Inflammatory macrophage treated with lipopolysaccharide for 4 hours (primary cell): ENCODE measurements around the gene TCEA2.
A peak's percentile ranks its signal among the peaks of the same experiment; 100 is the strongest.

Experiments
- DNase-seq: peaks from one replicate; pipeline ENCODE4 v3.0.0-alpha.2; 2020

TCEA2 gene

DNA sequence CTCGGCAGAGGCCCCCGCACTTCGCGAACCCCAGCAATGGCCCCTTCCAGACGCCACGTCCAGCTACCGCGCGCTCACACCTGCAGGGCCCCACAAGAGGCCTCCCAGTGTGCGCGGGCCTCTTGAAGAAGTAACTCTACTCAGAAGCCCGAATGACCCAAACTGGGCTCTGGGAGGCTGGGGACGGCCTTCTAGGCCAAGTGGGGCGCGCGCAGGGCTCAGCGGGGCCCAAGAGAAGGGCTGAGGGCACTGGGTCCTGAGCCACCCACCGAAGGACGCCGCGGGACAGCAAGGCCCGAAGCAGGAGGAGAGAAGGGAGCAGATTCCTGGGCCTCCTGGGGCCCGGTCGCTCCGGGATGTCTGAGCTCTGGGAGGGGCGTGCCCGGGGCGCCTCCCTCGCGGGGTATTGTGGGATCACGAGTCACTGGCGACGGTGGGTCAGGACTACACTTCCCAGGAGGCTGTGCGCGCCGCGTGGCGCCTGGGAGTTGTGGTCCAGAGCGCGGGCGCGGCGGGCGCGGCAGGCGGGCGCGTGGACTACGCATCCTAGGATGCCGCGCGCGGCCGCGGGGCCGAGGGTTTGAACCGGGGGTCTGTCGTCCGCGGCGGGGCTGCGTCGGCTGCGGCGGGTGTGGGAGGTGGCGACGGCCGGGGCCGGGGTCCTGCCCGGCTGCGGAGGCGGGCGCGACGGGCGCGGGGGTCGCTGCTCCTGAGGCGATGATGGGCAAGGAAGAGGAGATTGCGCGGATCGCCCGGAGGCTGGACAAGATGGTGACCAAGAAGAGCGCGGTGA, at the start of gene TCEA2:
Gene TCEA2 (plus strand): TSS at position 603 of the 793 bp plus-strand sequence. CDS start 115 bp downstream, at position 718.
- DNase-seq = peak; percentile 94

DNA sequence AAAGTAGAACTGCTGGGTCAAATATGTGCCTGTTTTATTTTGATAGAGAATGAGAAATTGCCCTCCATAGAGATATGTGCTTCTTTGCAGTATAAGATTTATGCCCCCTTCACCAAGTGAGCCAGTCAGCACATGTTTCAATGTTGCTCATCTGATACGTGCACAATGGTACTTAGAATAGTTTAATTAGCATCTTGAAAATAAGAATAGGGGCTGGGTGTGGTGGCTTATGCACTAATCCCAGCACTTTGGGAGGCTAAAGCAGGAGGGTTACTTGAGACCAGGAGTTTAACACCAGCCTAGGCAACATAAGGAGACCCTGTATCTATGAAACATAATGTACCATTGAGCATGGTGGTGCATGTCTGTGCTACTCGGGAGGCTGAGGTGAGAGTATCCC, 47.4 kb upstream of the TCEA2 start:
- no peak for DNase-seq

- no peak for DNase-seq
These were observed 41.6 kb upstream of the TCEA2 start for GRCh38 chr20:64021124-64021975.

DNA sequence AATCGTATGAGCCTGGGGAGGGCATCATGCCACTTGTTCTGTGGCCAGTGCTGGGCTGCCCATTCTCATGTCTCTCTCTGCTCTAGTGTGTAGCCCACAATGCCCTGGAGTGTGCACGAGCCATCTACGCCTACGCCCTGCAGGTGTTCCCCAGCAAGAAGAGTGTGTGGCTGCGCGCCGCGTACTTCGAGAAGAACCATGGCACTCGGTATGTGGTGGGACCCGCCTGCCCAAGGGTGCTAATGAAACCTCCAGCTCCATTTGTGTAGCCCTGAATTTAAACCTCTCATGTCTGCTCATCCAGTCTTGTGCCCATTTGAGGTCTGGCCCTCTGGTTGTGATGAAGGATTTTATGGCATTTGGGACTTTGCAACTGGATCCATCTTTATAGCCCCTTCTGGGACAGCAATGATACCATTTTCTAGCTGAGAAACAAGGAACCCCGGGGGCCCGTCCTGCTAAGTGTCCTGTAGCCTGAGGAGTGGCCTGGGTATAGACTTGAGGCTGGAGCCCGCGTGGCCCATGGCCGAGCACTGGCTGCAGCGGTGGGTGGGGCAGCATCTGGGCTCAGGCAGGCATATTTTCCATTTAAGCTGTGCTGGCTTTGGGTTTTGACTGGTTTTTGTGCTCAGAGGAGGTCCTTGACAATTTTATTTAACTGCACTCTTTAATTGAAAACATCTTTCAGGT, 40.2 kb upstream of the TCEA2 start:
- DNase-seq = no peak

DNA sequence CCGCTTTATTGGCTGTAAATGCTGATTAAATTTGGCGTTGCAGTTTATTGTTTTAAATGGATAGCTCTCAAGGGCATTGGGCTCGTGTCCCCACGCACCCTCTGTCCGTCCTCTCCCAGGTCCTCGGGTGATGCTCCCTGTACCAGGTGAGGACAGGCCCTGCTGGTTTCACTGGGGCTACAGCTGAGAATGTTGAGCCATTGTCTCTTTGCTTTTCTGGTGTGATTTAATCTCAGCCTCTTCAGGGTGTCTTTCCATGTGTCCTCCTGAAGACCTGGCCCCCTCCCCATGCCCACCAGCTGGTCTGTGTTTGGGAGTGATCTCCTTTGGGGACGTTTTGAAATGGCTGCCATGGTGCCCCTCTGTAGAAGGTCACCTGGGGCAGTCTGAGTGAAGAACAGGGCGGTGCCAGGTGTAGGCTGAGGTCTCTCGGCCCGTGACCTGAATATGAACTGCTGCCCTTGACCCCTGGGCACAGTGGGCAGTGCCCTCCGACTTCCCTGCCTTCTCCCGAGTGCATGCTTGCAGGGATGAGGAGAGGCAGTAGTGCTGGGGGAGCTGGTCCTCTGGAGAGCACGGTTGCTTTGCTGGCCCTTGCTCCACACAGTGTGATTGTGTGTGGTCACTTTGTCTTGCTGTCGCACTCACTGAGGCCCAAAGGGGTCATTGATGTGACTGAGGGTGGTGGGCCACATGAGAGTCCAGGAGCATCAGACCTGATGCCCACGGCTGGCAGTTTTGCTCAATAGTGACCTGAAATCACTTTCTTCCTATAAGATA, 39.4 kb upstream of the TCEA2 start:
- DNase-seq = no peak

DNA sequence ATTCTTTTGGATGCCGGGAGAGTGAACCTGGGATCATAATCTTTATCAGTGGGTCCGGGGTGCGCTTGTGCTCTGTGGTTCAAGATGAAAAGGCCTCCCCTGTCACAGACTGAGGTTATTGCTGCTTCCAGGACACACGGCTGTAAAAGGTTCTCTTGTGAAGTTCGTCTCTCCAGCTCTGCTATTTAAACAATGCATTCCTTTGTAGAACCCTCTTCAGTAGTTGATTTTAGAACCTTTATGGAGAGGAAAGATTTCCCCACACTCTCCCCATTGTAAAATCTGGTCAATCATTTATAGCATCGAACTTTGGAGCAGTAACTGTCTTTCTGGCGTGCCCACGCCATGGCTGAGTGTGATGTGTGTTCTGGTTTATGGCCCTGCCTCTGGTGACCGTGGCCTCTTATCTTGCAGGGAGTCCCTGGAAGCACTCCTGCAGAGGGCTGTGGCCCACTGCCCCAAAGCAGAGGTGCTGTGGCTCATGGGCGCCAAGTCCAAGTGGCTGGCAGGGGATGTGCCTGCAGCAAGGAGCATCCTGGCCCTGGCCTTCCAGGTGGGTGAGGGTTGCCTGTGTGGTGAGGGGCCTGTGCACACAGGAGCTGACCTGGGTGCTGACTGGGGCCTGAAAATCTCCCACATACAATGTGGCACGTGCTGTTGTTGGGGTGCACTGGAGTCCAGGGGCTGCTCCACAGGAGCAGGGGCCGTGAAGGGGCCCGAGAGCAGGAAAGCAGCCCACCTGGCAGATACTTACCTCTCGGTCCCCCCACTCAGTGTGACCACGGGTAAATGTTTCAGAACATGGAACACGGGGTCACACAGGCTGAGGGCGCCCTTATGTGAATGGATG, 38.6 kb upstream of the TCEA2 start:
- DNase-seq = no peak

GRCh38 chr20:64025101-64025825, 37.7 kb upstream of the TCEA2 start:
- no peak for DNase-seq

GRCh38 chr20:64025826-64026412, 37.1 kb upstream of the TCEA2 start:
- DNase-seq = no peak

- DNase-seq = no peak
These were observed 34.9 kb upstream of the TCEA2 start for GRCh38 chr20:64027981-64028685.

DNA sequence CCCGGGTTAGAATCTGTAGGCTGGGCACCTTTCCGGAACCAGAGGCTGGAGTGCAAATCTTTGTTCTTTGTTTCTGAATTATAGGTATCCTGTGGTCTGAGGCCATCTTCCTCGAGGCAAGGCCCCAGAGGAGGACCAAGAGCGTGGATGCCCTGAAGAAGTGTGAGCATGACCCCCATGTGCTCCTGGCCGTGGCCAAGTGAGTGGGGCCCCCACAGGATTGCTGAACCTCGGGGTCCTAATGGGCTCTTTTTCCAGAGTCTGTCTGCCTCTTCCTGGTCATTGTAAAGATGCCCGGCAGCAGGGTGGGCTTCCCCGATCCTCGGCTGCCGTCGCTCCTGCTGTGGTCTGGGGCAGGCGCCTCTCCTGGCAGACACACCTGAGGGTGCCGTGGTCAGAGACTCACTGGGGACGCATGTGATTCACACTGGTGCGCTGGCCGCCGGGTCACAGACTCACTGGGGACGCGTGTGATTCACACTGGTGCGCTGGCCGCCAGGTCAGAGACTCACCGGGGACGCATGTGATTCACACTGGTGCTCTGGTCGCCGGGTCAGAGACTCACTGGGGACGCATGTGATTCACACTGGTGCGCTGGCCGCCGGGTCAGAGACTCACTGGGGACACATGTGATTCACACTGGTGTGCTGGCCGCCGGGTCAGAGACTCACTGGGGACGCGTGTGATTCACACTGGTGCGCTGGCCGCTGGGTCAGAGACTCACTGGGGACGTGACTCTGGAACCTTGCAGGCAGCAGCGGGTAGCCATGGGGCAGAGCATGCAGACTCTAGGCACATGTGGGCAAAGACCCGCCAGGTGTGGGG, 33.5 kb upstream of the TCEA2 start:
- DNase-seq = no peak

GRCh38 chr20:64030371-64031134, 32.4 kb upstream of the TCEA2 start:
- no peak for DNase-seq

GRCh38 chr20:64031822-64032314, 31.1 kb upstream of the TCEA2 start:
- DNase-seq = no peak

- DNase-seq = no peak
These were observed 30.0 kb upstream of the TCEA2 start for GRCh38 chr20:64032706-64033624.

DNA sequence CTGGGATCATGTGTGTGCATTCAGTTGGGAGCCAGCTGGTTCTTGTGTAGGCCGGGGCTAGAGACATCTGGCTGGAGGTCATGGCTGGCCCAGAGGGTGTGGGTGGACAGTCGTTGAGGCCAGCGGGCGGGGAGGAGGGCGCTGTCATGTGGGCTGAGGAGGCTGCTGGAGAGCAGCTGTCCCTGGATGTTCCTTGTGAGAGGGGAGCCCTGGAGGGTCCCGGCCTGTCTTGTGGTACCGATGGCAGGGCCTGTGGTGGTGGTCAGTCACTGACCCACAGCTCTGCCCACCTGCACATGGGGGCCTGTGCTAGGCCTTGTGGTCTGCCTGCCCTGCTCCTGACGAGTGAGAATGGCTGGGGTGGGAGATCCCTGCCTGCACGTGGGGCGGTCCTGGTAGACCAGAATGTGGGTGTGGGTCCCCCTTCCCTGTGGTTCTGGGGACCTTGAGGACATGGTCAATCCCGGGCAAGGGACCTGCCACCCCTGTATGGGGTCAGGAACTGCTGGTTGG, 29.0 kb upstream of the TCEA2 start:
- DNase-seq = no peak

DNA sequence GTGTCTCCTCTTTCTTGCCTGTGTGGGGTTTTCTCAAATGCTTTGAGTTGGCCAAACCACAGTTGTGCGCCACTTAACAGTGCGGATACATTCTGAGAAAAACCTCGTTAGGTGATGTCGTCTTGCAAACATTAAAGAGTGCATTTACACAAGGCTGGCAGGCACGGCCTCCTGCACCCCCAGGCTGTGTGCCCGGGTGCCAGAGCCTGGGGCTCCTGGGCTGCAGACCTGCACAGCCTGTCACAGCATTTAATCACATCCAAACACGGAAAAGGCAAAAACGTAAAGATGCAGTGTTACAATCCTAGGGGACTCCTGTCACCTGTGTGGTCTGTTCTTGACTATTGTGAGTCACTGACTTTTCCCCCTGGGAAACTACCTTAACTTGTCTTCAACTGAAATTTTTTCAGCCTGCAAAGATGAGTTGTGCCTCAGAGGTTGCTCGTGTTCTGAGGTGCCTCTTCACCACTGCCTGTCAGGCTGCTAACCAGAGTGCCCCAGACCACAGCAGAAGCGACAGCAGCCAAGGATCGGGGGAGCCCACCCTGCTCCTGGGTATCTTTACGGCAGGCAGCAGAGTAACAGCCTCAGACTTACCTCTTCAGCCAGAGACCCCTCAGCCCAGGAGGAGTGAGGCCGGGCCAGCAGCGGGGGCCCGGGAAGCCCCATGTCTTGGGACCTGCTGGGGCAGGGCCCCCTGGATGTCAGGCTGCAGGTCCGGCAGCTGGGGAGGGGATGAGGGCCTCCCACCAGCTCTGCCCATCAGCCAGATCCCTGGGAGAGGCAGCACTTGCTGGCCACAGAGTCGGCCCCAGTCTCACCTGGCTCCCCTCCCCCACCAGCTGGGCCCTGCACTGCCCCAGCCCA, 27.7 kb upstream of the TCEA2 start:
- DNase-seq = no peak

GRCh38 chr20:64035933-64036345, 27.1 kb upstream of the TCEA2 start, which contains the start of gene C20orf204:
C20orf204 (plus strand) TSS chr20:64036182; CDS start chr20:64036324, 142 bp downstream.
- no peak for DNase-seq
